ENCODE measurements around the gene RPP14. TPM values are rescaled to one million over a fixed set of nuclear protein-coding genes. Genes with fewer than 3 reads are reported as not detected.

Gene RPP14
- total RNA-seq, 2 donors from 2014 or later, result 22.0 to 23.6 TPM

GRCh38 chr3:58346368-58346767 lies 40.3 kb downstream of the RPP14 start:
- 90% methylated on average over 2 of the region's 2 CpGs; no CpG with 5 or more reads in 1 of the 2 experiments for WGBS, 2 experiments (ENCODE audit: insufficient coverage in 1 of 2, insufficient read length in 1 of 2)
- Mint-ChIP-seq H3K4me1 (no peaks in the 10 kb centered on the region), H3K9me3 (no peaks in the 10 kb centered on the region), H3K27ac (no peak overlapping the region), H3K4me3 (no peak overlapping the region), H3K27me3 (ENCODE audit: insufficient read depth) (no peaks in the 10 kb centered on the region), H3K36me3 (ENCODE audit: low read depth) (no peaks in the 10 kb centered on the region)
- H3K9me3 ChIP-seq (ENCODE audit: control insufficient read depth, low read length), result no peaks in the 10 kb centered on the region
- no peak overlapping the region for H3K27ac ChIP-seq (ENCODE audit: low read depth, low read length)
- H3K27me3 ChIP-seq (ENCODE audit: control insufficient read depth, insufficient read depth, low read length, poor library complexity, severe bottlenecking), result no peaks in the 10 kb centered on the region
- H3K9ac ChIP-seq (ENCODE audit: extremely low read depth, low read length, poor library complexity, severe bottlenecking), result no peak overlapping the region
- H3K36me3 ChIP-seq (ENCODE audit: control insufficient read depth, insufficient read depth, low read length), result no peaks in the 10 kb centered on the region
- no peak overlapping the region for H3K4me3 ChIP-seq (ENCODE audit: low read length)
- no peak for DNase-seq
- TF ChIP-seq CTCF (conservative IDR thresholded peaks at IDR 0.05), result no peak
- H3K4me1 ChIP-seq (ENCODE audit: control insufficient read depth, insufficient read depth, low read length), result no peaks in the 10 kb centered on the region

GRCh38 chr3:58347984-58348383 lies 41.9 kb downstream of the RPP14 start:
- no peak for TF ChIP-seq CTCF (conservative IDR thresholded peaks at IDR 0.05)
- 97% methylated on average over 3 to 7 of the region's 7 CpGs for WGBS, 2 experiments (ENCODE audit: insufficient coverage in 1 of 2, insufficient read length in 1 of 2)
- no peak overlapping the region for H3K27ac Mint-ChIP-seq
- Histone ChIP-seq H3K9ac (ENCODE audit: extremely low read depth, low read length, poor library complexity, severe bottlenecking) (no peak overlapping the region), H3K27ac (ENCODE audit: low read depth, low read length) (no peak overlapping the region), H3K27me3 (ENCODE audit: control insufficient read depth, insufficient read depth, low read length, poor library complexity, severe bottlenecking) (no peaks in the 10 kb centered on the region), H3K36me3 (ENCODE audit: control insufficient read depth, insufficient read depth, low read length) (no peaks in the 10 kb centered on the region), H3K4me3 (ENCODE audit: low read length) (no peak overlapping the region), H3K4me1 (ENCODE audit: control insufficient read depth, insufficient read depth, low read length) (peaks cover 2% of the 10 kb centered on the region), H3K9me3 (ENCODE audit: control insufficient read depth, low read length) (no peaks in the 10 kb centered on the region)
- no peaks in the 10 kb centered on the region for H3K9me3 Mint-ChIP-seq
- H3K4me1 Mint-ChIP-seq, result peaks cover 8% of the 10 kb centered on the region
- no peaks in the 10 kb centered on the region for H3K36me3 Mint-ChIP-seq (ENCODE audit: low read depth)
- no peak overlapping the region for H3K4me3 Mint-ChIP-seq
- DNase-seq, result no peak
- H3K27me3 Mint-ChIP-seq (ENCODE audit: insufficient read depth), result no peaks in the 10 kb centered on the region

GRCh38 chr3:58349792-58350626 lies 44.0 kb downstream of the RPP14 start:
- WGBS, 2 experiments (ENCODE audit: insufficient coverage in 1 of 2, insufficient read length in 1 of 2), result 94 to 97% methylated on average over 6 to 7 of the region's 7 CpGs
- no peak overlapping the region for H3K9ac ChIP-seq (ENCODE audit: extremely low read depth, low read length, poor library complexity, severe bottlenecking)
- TF ChIP-seq CTCF (conservative IDR thresholded peaks at IDR 0.05), result no peak
- peaks cover 9% of the 10 kb centered on the region for H3K4me1 Mint-ChIP-seq
- no peak overlapping the region for H3K4me3 Mint-ChIP-seq
- H3K27ac Mint-ChIP-seq, result no peak overlapping the region
- DNase-seq, result no peak
- H3K4me3 ChIP-seq (ENCODE audit: low read length), result no peak overlapping the region
- no peaks in the 10 kb centered on the region for H3K9me3 ChIP-seq (ENCODE audit: control insufficient read depth, low read length)
- no peaks in the 10 kb centered on the region for H3K36me3 Mint-ChIP-seq (ENCODE audit: low read depth)
- H3K9me3 Mint-ChIP-seq, result no peaks in the 10 kb centered on the region
- peaks cover 1% of the 10 kb centered on the region for H3K27me3 Mint-ChIP-seq (ENCODE audit: insufficient read depth)
- no peaks in the 10 kb centered on the region for H3K36me3 ChIP-seq (ENCODE audit: control insufficient read depth, insufficient read depth, low read length)
- H3K4me1 ChIP-seq (ENCODE audit: control insufficient read depth, insufficient read depth, low read length), result peaks cover 2% of the 10 kb centered on the region
- H3K27ac ChIP-seq (ENCODE audit: low read depth, low read length), result no peak overlapping the region
- no peaks in the 10 kb centered on the region for H3K27me3 ChIP-seq (ENCODE audit: control insufficient read depth, insufficient read depth, low read length, poor library complexity, severe bottlenecking)
